ENCODE data around the gene RPL4.

- TF ChIP-seq CTCF (IDR thresholded peaks at IDR 0.05; ENCODE audit: borderline replicate concordance, extremely low read depth, low read length, poor library complexity, severe bottlenecking) (no peak), EZH2 (IDR thresholded peaks at IDR 0.05; ENCODE audit: borderline replicate concordance, low read depth, low read length, severe bottlenecking) (no peak)
Observed at GRCh38 chr15:66488525-66488924, 16.1 kb downstream of the RPL4 start.

Data from DND-41 (cell line).